GM21515 (cell line): ENCODE data around the gene AGBL3.

Source experiments
- ATAC-seq: cut with Tn5 transposase; IDR thresholded peaks from one replicate; pipeline ENCODE4 v1.9.1; 2021; ENCODE audit not compliant: unreplicated experiment

Gene AGBL3

GRCh38 chr7:135129579-135129978, 143.3 kb downstream of the AGBL3 start:
- no peak for ATAC-seq

- no peak for ATAC-seq
Observed at GRCh38 chr7:135143885-135144668, 157.8 kb downstream of the AGBL3 start.

GRCh38 chr7:135147341-135147898, 161.1 kb downstream of the AGBL3 start:
- peak; percentile 11 for ATAC-seq

- ATAC-seq: peak; percentile 72
Observed at GRCh38 chr7:135147899-135148721, 161.8 kb downstream of the AGBL3 start, which contains the start of gene TMEM140. Gene TMEM140 (plus strand): TSS chr7:135148072. CDS start chr7:135164442, 16,370 bp downstream.

DNA sequence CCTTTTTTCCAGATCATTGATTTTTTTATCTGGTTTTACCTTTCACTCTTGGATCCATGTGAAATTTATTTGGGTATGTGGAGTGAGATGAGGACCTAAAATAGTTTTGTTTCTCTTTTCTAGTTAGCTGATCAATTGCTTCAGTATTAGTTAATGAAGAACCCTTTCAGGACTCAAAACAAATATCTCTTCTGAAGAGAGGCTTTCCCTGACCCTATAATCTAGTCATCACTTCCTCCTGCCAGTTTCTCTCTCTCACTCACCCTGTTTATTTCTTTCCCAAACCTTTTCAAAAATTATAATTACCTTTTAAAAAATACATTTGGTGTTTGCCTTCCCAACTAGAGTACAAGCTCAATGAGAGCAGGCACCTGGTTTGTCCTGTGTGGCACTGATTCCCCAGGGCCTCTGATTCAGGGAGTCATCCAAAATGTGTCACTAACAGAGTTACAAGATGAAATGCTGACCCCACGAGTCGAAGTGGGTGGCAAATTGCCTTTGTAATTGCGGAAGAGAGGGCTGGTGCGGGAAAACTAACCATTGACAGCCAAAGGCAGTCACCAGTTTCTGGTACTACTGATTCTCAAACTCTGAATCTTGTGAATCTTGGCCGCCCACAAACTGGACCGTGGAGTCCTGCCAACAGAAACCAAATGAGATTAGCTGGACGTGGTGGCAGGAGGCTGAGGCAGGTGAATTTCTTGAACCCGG, 163.9 kb downstream of the AGBL3 start:
- ATAC-seq: no peak

- no peak for ATAC-seq
Observed at GRCh38 chr7:135151132-135151531, 164.8 kb downstream of the AGBL3 start.

GRCh38 chr7:135151533-135151932, 165.2 kb downstream of the AGBL3 start:
- ATAC-seq: no peak

DNA sequence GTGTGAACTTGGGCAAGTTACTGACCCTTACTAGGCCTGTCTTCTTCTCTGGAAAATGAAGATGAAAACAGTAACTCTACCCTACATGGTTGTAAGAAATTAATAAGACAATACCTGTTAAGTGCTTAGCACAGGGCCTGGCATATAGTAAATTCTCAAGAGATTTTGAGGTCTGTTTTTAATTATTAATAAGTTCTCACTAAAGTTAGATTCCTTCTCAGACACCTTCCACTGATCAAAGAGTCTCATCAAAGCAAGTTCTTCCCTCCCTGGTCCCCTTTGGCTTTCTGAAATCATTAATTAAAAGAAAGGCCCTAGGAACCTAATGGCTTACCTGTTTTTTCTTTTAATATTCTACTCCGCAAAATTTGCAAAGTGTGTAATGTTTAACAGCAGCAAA, 166.1 kb downstream of the AGBL3 start:
- ATAC-seq: no peak

DNA sequence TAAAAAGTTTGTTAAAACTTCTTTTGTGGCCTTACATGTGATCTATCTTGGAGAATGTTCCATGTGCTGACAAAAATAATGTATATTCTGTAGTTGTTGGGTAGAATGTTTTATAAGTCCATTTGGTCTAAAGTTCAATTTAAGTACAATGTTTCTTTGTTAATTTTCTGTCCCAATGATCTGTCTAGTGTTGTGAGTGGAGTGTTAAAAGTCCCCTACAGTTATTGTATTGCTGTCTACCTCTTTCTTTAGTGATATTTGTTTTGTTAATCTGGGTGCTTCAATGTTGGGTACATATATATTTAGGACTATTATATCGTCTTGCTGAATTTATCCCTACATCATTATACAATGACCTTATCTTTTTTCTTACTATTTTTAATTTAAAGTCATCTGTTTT, 168.4 kb downstream of the AGBL3 start:
- no peak for ATAC-seq

GRCh38 chr7:135156290-135156689, 170.0 kb downstream of the AGBL3 start:
- ATAC-seq: no peak

GRCh38 chr7:135158141-135158655, 171.9 kb downstream of the AGBL3 start:
- ATAC-seq: no peak

DNA sequence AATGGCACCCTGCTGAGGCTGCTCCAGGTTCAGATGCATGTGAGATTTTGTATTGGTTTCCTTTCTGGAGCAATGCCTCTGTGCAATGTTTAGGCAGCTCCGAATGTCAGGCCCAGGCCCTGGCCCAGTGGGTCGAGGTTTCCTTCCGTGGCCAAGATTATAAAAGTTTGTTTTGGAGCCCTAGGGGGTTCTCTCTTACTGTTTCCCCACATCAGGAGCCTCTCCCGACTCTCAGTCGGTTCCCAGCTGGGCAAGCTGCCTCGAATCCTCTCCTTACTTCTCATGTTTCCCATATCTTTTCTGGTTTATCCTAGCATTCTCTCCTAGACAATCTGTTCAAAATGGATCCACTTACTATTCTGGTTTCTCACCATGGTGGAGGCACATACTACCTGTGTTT, 172.6 kb downstream of the AGBL3 start:
- no peak for ATAC-seq

- ATAC-seq: no peak
Observed at GRCh38 chr7:135159359-135160085, 173.2 kb downstream of the AGBL3 start.

- peak; percentile 42 for ATAC-seq
Observed at GRCh38 chr7:135160098-135160857, 174.0 kb downstream of the AGBL3 start.

DNA sequence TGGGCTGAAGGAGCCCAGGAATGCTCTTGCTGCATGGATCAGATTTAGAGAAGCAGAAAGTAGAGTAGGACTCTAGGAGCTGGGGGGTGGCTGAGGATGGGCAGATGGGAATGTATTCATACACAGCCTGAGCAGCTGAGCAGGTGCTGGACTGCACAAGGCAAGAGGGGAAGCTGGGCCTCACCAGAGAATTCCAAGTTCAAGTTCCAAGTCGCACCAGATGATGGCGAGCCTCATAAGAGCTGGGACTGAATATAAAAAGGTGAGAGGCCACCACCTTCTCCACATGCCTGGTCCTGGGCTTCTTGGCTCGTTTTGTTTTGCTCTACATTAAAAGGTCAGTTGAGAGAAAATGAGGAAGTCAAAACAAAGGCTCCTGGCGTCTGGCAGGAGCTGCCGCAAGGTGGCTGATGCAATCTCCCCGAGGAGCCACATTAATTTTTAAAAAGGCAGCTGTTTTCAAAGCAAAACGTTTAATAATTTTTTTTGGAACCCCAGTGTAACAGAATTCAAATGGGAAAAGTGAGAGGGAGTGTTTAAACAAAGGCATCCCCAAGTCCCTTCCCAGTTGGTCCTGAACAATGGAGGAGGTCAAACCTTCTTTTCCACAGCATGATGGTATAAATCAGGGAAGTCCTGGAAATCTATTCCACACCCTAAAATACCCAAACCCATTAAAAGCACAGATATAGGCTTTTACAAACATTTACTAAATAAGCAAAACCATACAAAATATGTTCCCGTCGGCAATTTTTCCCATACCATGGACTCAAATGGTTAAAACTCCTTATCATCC, 174.7 kb downstream of the AGBL3 start:
- ATAC-seq: no peak

GRCh38 chr7:135161669-135162068, 175.4 kb downstream of the AGBL3 start:
- no peak for ATAC-seq

- ATAC-seq: no peak
Observed at GRCh38 chr7:135162382-135163001, 176.2 kb downstream of the AGBL3 start.

GRCh38 chr7:135164357-135165061, 178.2 kb downstream of the AGBL3 start:
- ATAC-seq: no peak
